Stomach (tissue), 4 donors: ENCODE measurements around the gene PKHD1.

Experiments used
- POLR2A ChIP-seq, 4 donors: fragments of 450-650 bp; IDR thresholded peaks; one replicate each; pipeline ENCODE4 v1.6.1; 2016; ENCODE audit warnings: antibody characterized with exemption in 4 of 4, control low read depth in 2 of 4, mild to moderate bottlenecking in 1 of 4, moderate library complexity in 1 of 4
- POLR2AphosphoS5 ChIP-seq, 3 donors: sonication (generic); formaldehyde crosslinking; IDR thresholded peaks; one replicate each; pipeline ENCODE4 v1.6.1; 2016; ENCODE audit warnings: antibody characterized with exemption in 3 of 3
- TF ChIP-seq, protein P1 (sequence below), 7 experiments: fragments of 450-650 bp in 4 of 7; fragments of 200-600 bp in 3 of 7; sonication (generic) in 3 of 7; IDR thresholded peaks; one replicate each; pipeline ENCODE4 v1.5.1; 2016 to 2019; ENCODE audit warnings: antibody characterized with exemption in 7 of 7, control low read depth in 2 of 7, mild to moderate bottlenecking in 1 of 7

DNA sequence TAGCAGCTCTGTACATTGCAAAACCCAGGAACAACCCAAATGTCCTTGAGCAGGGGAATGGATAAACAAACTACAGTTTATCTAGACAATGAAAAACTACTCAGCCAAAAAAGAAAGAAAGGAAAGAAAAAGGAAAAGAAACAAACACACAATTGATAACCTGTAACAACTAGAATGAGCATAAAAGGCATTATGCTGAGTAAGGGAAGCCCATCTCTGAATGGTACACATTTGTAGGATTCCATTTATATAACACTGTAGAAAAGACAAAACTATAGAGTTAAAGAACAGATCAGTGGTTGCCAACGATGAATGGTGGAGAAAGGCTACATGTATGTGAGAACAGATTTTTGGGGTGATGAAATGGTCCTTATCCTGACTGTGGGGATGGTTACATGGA is 454.0 kb downstream of the PKHD1 start:
- TF ChIP-seq, protein P1, sequence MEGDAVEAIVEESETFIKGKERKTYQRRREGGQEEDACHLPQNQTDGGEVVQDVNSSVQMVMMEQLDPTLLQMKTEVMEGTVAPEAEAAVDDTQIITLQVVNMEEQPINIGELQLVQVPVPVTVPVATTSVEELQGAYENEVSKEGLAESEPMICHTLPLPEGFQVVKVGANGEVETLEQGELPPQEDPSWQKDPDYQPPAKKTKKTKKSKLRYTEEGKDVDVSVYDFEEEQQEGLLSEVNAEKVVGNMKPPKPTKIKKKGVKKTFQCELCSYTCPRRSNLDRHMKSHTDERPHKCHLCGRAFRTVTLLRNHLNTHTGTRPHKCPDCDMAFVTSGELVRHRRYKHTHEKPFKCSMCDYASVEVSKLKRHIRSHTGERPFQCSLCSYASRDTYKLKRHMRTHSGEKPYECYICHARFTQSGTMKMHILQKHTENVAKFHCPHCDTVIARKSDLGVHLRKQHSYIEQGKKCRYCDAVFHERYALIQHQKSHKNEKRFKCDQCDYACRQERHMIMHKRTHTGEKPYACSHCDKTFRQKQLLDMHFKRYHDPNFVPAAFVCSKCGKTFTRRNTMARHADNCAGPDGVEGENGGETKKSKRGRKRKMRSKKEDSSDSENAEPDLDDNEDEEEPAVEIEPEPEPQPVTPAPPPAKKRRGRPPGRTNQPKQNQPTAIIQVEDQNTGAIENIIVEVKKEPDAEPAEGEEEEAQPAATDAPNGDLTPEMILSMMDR (IDR thresholded peaks at IDR 0.05), result no peak
- TF ChIP-seq POLR2AphosphoS5 (IDR thresholded peaks at IDR 0.05) (no peak), POLR2A (IDR thresholded peaks at IDR 0.05) (no peak)
